Common myeloid progenitor, CD34-positive (primary cell): Measurements from ENCODE around the gene GLIPR1.
"Not testable (repeated sequence)": the region's sequence is repeated elsewhere in the genome, so short reads cannot be mapped to it uniquely, and the experiment has no call there.

ENCODE experiments used
- CTCF ChIA-PET: fragments of 350-600 bp; sonication (Branson Sonifier 250); formaldehyde crosslinking; loops from one replicate; lab custom pipeline; 2021; ENCODE audit warnings: antibody characterized with exemption; lab: Charles Lee
- POLR2A ChIA-PET: fragments of 350-600 bp; sonication (Branson Sonifier 250); formaldehyde crosslinking; loops from one replicate; lab custom pipeline; 2021; ENCODE audit warnings: antibody characterized with exemption; lab: Charles Lee
- DNase-seq, 3 donors: peaks; one replicate each; pipeline versions ENCODE4 v3.0.0 to v3.0.0-alpha.2; 2013
- H3K27ac ChIP-seq, 2 experiments: 1 replicate in 1 of 2; 2 replicates in 1 of 2; pipeline ENCODE4 v1.7.0; 2013; ENCODE audit warnings: inconsistent platforms in 2 of 2, low read length in 2 of 2, mild to moderate bottlenecking in 2 of 2, low read depth in 1 of 2, moderate library complexity in 1 of 2; ENCODE audit not compliant: severe bottlenecking in 2 of 2, insufficient read depth in 1 of 2, poor library complexity in 1 of 2
- H3K27me3 ChIP-seq, 5 experiments: replicated peaks in 2 of 5; 1 replicate in 3 of 5; 2 replicates in 2 of 5; pipeline versions ENCODE4 v1.6.1 to v1.7.0; 2013; ENCODE audit warnings: low read length in 4 of 5, mild to moderate bottlenecking in 2 of 5, moderate library complexity in 2 of 5, inconsistent platforms in 1 of 5; ENCODE audit not compliant: insufficient read depth in 5 of 5, control insufficient read depth in 4 of 5
- H3K36me3 ChIP-seq, 4 experiments: 1 replicate in 2 of 4; 2 replicates in 2 of 4; pipeline versions ENCODE4 v1.6.1 to v1.7.0; 2013; ENCODE audit warnings: low read length in 3 of 4, control low read depth in 1 of 4, mild to moderate bottlenecking in 1 of 4; ENCODE audit not compliant: control insufficient read depth in 4 of 4, insufficient read depth in 4 of 4
- H3K4me1 ChIP-seq, 4 experiments: 1 replicate in 3 of 4; 2 replicates in 1 of 4; pipeline versions ENCODE4 v1.6.1 to v1.7.1; 2013; ENCODE audit warnings: low read length in 3 of 4, mild to moderate bottlenecking in 3 of 4, control low read depth in 1 of 4, inconsistent platforms in 1 of 4, moderate library complexity in 1 of 4; ENCODE audit not compliant: control insufficient read depth in 4 of 4, insufficient read depth in 4 of 4; ENCODE audit errors: control extremely low read depth in 1 of 4
- H3K4me3 ChIP-seq, 7 experiments: 1 replicate in 4 of 7; 2 replicates in 3 of 7; pipeline versions ENCODE4 v1.5.1 to v1.7.0; 2013; ENCODE audit warnings: mild to moderate bottlenecking in 7 of 7, low read length in 6 of 7, moderate library complexity in 6 of 7, inconsistent platforms in 2 of 7, low read depth in 2 of 7, control low read depth in 1 of 7; ENCODE audit not compliant: insufficient read depth in 4 of 7, control insufficient read depth in 1 of 7; ENCODE audit errors: extremely low read depth in 1 of 7
- H3K9me3 ChIP-seq, 5 experiments: 1 replicate in 4 of 5; 2 replicates in 1 of 5; pipeline versions ENCODE4 v1.6.1 to v1.7.1; 2013; ENCODE audit warnings: low read length in 4 of 5, mild to moderate bottlenecking in 2 of 5, inconsistent platforms in 1 of 5, low read depth in 1 of 5, moderate library complexity in 1 of 5; ENCODE audit not compliant: control insufficient read depth in 4 of 5, insufficient read depth in 2 of 5; ENCODE audit errors: control extremely low read depth in 1 of 5
- WGBS: methylation state at CpG from one replicate; pipeline ENCODE4 v1.1.5; 2013; ENCODE audit not compliant: insufficient coverage; 5-methylcytosine and 5-hydroxymethylcytosine counted together

Gene GLIPR1

DNA sequence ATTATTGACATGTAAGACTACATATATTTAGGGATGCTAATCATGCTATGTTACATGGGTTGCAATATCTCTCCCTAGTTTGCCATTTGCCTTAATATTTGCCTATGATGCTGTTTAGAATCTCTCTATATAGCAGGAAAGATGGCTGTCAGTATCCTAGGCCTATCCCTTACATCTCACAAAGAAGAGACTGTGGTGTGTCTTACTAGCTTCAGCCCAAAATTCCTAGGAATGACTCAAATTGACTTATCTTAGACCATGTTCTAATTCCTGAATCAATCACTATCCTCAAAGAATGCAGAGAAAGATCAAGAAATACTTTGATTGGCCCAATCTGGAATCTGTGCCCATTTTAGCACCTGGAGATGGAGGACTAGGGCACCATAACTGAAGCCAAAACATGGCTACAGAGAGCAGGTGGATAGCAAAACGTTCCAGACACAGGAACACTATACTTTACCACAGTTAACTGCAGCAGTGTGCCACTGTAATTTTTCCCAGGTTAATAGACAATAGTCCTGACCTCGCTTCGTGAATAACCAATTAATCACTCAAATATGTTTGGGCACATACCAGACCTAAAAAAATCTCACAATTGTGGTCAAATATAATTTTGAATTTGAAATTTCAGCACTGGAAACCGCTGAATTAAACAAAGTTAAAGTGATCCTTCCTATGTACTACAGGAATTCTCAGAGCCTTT, 32.7 kb upstream of the GLIPR1 start:
- no CpG with 5 or more reads among the region's 4 CpGs for WGBS
- CTCF ChIA-PET, result interaction anchor here (1.7 to 2.5 kb wide), 3 partner anchors 10 to 35 kb away, joined by 5 to 7 read pairs (median 6); partner anchors contain the start of gene GLIPR1
- H3K4me1 ChIP-seq, result peaks cover 0 to 30% (median 19%) of the 10 kb centered on the region in 4 experiments

DNA sequence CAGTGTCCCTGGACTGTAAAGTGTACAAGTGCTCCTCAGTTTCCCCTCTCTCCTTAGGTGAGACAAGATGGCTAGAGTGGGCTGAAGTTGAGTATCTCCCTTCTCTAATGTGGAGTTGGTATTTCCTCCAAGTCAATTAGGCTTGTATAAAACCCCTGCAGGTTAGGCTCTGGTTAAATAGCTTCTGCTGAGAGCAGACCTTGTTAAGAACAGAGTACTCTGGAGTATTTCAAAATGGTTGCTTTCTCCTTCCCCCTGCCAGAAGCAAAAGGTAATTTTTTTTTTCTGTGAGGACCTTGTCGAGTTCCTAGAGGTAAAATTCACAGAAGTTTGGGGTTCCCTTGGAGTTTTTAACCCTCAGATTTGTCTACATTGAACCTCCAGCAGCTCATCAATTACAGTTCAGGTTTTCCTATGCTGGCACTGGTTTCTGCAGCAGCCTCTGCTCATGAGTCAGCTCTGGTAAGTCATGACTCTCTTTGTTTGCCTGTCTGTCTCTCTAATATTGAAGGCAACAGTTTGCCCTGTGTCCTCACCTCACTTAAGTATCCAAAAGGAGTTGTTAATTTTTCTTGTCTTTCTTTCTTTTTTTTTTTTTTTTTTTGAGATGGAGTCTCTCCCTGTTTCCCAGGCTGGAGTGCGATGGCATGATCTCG, 27.8 kb upstream of the GLIPR1 start:
- POLR2A ChIA-PET, result no interaction called here
- no CpG with 5 or more reads among the region's 3 CpGs for WGBS
- Histone ChIP-seq H3K9me3 (peaks cover 0 to 2% (median 0%) of the 10 kb centered on the region in 5 experiments), H3K4me3 (no peak overlapping the region), H3K27ac (no peak overlapping the region), H3K36me3 (no peaks in the 10 kb centered on the region), H3K27me3 (no peaks in the 10 kb centered on the region), H3K4me1 (peaks cover 6 to 35% (median 25%) of the 10 kb centered on the region in 4 experiments)
- CTCF ChIA-PET, result interaction anchor here (1.0 to 2.6 kb wide), 2 partner anchors 32 to 52 kb away, joined by 4 to 13 read pairs; no protein-coding TSS in a partner anchor
- DNase-seq, result peak in 1 of 3 donors; percentile 49

More for the DNA sequence above, 32.7 kb upstream of the GLIPR1 start:
- peaks cover 0 to 2% (median 0%) of the 10 kb centered on the region in 5 experiments for H3K9me3 ChIP-seq
- H3K4me3 ChIP-seq, result no peak overlapping the region
- no peak overlapping the region for H3K27ac ChIP-seq
- no peaks in the 10 kb centered on the region for H3K36me3 ChIP-seq
- no peak for DNase-seq
- no peaks in the 10 kb centered on the region for H3K27me3 ChIP-seq
- POLR2A ChIA-PET, result no interaction called here

- H3K27me3 ChIP-seq, result no peaks in the 10 kb centered on the region
- ChIA-PET POLR2A (no interaction called here), CTCF (interaction anchor here (0.7 to 2.6 kb wide), 7 partner anchors 14 to 65 kb away, joined by 3 to 13 read pairs (median 4); partner anchors contain the start of gene GLIPR1L2)
- H3K27ac ChIP-seq, result no peak overlapping the region
- peaks cover 0 to 6% (median 3%) of the 10 kb centered on the region in 5 experiments for H3K9me3 ChIP-seq
- no CpG with 5 or more reads among the region's 5 CpGs for WGBS
- H3K4me1 ChIP-seq, result peaks cover 6 to 43% (median 29%) of the 10 kb centered on the region in 4 experiments
- no peaks in the 10 kb centered on the region for H3K36me3 ChIP-seq
- DNase-seq, result peak in 1 of 3 donors; percentile 13
- H3K4me3 ChIP-seq, result peak overlapping the region in 2 of 7 experiments; percentile 4 to 24
These were observed 24.7 kb upstream of the GLIPR1 start for GRCh38 chr12:75455839-75456238.

GRCh38 chr12:75457191-75457590, 23.4 kb upstream of the GLIPR1 start:
- H3K4me1 ChIP-seq, result peaks cover 6 to 43% (median 29%) of the 10 kb centered on the region in 4 experiments
- WGBS, result 0% methylated on average over 1 of the region's 1 CpG
- H3K9me3 ChIP-seq, result peaks cover 0 to 6% (median 3%) of the 10 kb centered on the region in 5 experiments
- H3K4me3 ChIP-seq, result no peak overlapping the region
- no peaks in the 10 kb centered on the region for H3K36me3 ChIP-seq
- no peaks in the 10 kb centered on the region for H3K27me3 ChIP-seq
- ChIA-PET POLR2A (no interaction called here), CTCF (interaction anchor here (1.2 to 1.9 kb wide), 3 partner anchors 19 to 21 kb away, joined by 3 to 4 read pairs (median 4); no protein-coding TSS in a partner anchor)
- DNase-seq, result peak; percentile 37 to 80 (median 70)
- H3K27ac ChIP-seq, result peak overlapping the region; percentile 44 to 64

DNA sequence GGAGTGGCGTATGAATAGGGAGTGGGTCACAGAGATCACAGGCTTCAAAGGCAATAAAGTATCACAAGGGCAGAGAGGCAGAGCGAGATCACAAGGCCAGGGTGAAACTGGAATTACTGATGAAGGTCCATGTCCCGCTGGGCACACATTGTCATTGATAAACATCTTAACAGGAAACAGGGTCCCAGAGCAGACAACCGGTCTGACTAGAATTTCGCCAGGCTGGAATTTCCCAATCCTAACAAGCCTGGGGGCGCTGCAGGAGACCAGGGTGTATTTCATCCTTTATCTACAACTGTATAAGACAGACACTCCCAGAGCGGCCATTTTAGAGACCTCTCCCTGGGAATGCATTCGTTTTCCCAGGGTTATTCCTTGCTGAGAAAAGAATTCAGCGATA, 22.7 kb upstream of the GLIPR1 start:
- H3K4me1 ChIP-seq, result peaks cover 6 to 42% (median 29%) of the 10 kb centered on the region in 4 experiments
- H3K27ac ChIP-seq, result peak overlapping the region in 1 of 2 experiments; percentile 44
- H3K36me3 ChIP-seq, POLR2A ChIA-PET, H3K4me3 ChIP-seq, H3K27me3 ChIP-seq, H3K9me3 ChIP-seq: not testable (repeated sequence)
- CTCF ChIA-PET, result interaction anchor here (1.4 to 3.2 kb wide), 2 partner anchors 20 to 27 kb away, joined by 4 to 13 read pairs; no protein-coding TSS in a partner anchor
- DNase-seq, result peak in 2 of 3 donors; percentile 41 to 59
- 73% methylated on average over 9 of the region's 9 CpGs for WGBS

GRCh38 chr12:75459755-75460154, 20.8 kb upstream of the GLIPR1 start:
- Histone ChIP-seq H3K27ac (no peak overlapping the region), H3K4me3 (no peak overlapping the region), H3K4me1 (peaks cover 6 to 40% (median 27%) of the 10 kb centered on the region in 4 experiments), H3K9me3 (peaks cover 0 to 11% (median 6%) of the 10 kb centered on the region in 5 experiments), H3K36me3 (no peaks in the 10 kb centered on the region), H3K27me3 (no peaks in the 10 kb centered on the region)
- ChIA-PET POLR2A (interaction anchor here (1.0 kb wide), 1 partner anchor 25 kb away, joined by 3 read pairs; no protein-coding TSS in a partner anchor), CTCF (interaction anchor here (0.8 to 3.2 kb wide), 3 partner anchors 11 to 25 kb away, joined by 3 to 13 read pairs (median 4); no protein-coding TSS in a partner anchor)
- no peak for DNase-seq
- WGBS, result 100% methylated on average over 1 of the region's 3 CpGs
